ENCODE data around the gene VTI1A. TPM values are rescaled to one million over a fixed set of nuclear protein-coding genes. Genes with fewer than 3 reads are reported as not detected.

VTI1A gene
- total RNA-seq, 1 donor = 37.1 TPM

GRCh38 chr10:112768121-112768520 lies 321.1 kb downstream of the VTI1A start:
- no peak overlapping the region for H3K4me3 ChIP-seq (ENCODE audit: low read depth, low read length)
- TF ChIP-seq CTCF (IDR thresholded peaks at IDR 0.05; ENCODE audit: insufficient read depth, low read depth, low read length) = no peak
- no peak for DNase-seq (ENCODE audit: low read depth)

GRCh38 chr10:112769081-112769480 lies 322.1 kb downstream of the VTI1A start:
- no peak overlapping the region for H3K4me3 ChIP-seq (ENCODE audit: low read depth, low read length)
- DNase-seq (ENCODE audit: low read depth) = no peak
- no peak for TF ChIP-seq CTCF (IDR thresholded peaks at IDR 0.05; ENCODE audit: insufficient read depth, low read depth, low read length)

- DNase-seq (ENCODE audit: low read depth) = no peak
- H3K4me3 ChIP-seq (ENCODE audit: low read depth, low read length) = no peak overlapping the region
- no peak for TF ChIP-seq CTCF (IDR thresholded peaks at IDR 0.05; ENCODE audit: insufficient read depth, low read depth, low read length)
Measured at GRCh38 chr10:112769611-112770370, 322.8 kb downstream of the VTI1A start.

DNA sequence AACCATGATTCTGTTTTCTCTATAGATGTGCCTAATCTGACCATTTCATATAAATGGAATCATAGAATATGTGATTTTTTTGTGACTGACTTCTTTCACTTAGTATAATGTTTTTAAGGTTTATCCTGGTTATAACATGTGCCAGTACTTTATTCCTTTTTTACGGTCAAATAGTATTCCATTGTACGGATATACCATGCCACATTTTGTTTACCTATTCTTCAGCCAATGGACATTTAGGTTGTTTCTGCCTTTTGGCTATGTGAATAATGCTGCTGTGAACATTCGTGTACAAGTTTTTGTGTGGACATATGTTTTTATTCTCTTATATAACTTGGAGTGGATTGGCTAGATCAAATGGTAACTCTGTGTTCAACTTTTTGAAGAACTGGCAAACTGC lies 324.7 kb downstream of the VTI1A start:
- TF ChIP-seq CTCF (IDR thresholded peaks at IDR 0.05; ENCODE audit: insufficient read depth, low read depth, low read length) = no peak
- H3K4me3 ChIP-seq (ENCODE audit: low read depth, low read length) = no peak overlapping the region
- DNase-seq (ENCODE audit: low read depth) = no peak

- no peak for TF ChIP-seq CTCF (IDR thresholded peaks at IDR 0.05; ENCODE audit: insufficient read depth, low read depth, low read length)
- H3K4me3 ChIP-seq (ENCODE audit: low read depth, low read length) = no peak overlapping the region
- no peak for DNase-seq (ENCODE audit: low read depth)
Measured at GRCh38 chr10:112773783-112774182, 326.8 kb downstream of the VTI1A start.

- no peak overlapping the region for H3K4me3 ChIP-seq (ENCODE audit: low read depth, low read length)
- TF ChIP-seq CTCF (IDR thresholded peaks at IDR 0.05; ENCODE audit: insufficient read depth, low read depth, low read length) = no peak
- no peak for DNase-seq (ENCODE audit: low read depth)
Measured at GRCh38 chr10:112774210-112774609, 327.2 kb downstream of the VTI1A start.

- TF ChIP-seq CTCF (IDR thresholded peaks at IDR 0.05; ENCODE audit: insufficient read depth, low read depth, low read length) = no peak
- no peak overlapping the region for H3K4me3 ChIP-seq (ENCODE audit: low read depth, low read length)
- DNase-seq (ENCODE audit: low read depth) = no peak
Measured at GRCh38 chr10:112774798-112775197, 327.8 kb downstream of the VTI1A start.
